ENCODE data around the gene ZNF236. TPM values are rescaled to one million over a fixed set of nuclear protein-coding genes. Genes with fewer than 3 reads are reported as not detected.

Gene ZNF236
- total and polyA plus RNA-seq, 2 of the 8 experiments (the other 6 are each of a cell fraction or from before 2014, with no cell fraction given), result 6.7 to 14.5 TPM

GRCh38 chr18:76914314-76914713 lies 92.0 kb downstream of the ZNF236 start (continued):
- TF ChIP-seq, protein P1, sequence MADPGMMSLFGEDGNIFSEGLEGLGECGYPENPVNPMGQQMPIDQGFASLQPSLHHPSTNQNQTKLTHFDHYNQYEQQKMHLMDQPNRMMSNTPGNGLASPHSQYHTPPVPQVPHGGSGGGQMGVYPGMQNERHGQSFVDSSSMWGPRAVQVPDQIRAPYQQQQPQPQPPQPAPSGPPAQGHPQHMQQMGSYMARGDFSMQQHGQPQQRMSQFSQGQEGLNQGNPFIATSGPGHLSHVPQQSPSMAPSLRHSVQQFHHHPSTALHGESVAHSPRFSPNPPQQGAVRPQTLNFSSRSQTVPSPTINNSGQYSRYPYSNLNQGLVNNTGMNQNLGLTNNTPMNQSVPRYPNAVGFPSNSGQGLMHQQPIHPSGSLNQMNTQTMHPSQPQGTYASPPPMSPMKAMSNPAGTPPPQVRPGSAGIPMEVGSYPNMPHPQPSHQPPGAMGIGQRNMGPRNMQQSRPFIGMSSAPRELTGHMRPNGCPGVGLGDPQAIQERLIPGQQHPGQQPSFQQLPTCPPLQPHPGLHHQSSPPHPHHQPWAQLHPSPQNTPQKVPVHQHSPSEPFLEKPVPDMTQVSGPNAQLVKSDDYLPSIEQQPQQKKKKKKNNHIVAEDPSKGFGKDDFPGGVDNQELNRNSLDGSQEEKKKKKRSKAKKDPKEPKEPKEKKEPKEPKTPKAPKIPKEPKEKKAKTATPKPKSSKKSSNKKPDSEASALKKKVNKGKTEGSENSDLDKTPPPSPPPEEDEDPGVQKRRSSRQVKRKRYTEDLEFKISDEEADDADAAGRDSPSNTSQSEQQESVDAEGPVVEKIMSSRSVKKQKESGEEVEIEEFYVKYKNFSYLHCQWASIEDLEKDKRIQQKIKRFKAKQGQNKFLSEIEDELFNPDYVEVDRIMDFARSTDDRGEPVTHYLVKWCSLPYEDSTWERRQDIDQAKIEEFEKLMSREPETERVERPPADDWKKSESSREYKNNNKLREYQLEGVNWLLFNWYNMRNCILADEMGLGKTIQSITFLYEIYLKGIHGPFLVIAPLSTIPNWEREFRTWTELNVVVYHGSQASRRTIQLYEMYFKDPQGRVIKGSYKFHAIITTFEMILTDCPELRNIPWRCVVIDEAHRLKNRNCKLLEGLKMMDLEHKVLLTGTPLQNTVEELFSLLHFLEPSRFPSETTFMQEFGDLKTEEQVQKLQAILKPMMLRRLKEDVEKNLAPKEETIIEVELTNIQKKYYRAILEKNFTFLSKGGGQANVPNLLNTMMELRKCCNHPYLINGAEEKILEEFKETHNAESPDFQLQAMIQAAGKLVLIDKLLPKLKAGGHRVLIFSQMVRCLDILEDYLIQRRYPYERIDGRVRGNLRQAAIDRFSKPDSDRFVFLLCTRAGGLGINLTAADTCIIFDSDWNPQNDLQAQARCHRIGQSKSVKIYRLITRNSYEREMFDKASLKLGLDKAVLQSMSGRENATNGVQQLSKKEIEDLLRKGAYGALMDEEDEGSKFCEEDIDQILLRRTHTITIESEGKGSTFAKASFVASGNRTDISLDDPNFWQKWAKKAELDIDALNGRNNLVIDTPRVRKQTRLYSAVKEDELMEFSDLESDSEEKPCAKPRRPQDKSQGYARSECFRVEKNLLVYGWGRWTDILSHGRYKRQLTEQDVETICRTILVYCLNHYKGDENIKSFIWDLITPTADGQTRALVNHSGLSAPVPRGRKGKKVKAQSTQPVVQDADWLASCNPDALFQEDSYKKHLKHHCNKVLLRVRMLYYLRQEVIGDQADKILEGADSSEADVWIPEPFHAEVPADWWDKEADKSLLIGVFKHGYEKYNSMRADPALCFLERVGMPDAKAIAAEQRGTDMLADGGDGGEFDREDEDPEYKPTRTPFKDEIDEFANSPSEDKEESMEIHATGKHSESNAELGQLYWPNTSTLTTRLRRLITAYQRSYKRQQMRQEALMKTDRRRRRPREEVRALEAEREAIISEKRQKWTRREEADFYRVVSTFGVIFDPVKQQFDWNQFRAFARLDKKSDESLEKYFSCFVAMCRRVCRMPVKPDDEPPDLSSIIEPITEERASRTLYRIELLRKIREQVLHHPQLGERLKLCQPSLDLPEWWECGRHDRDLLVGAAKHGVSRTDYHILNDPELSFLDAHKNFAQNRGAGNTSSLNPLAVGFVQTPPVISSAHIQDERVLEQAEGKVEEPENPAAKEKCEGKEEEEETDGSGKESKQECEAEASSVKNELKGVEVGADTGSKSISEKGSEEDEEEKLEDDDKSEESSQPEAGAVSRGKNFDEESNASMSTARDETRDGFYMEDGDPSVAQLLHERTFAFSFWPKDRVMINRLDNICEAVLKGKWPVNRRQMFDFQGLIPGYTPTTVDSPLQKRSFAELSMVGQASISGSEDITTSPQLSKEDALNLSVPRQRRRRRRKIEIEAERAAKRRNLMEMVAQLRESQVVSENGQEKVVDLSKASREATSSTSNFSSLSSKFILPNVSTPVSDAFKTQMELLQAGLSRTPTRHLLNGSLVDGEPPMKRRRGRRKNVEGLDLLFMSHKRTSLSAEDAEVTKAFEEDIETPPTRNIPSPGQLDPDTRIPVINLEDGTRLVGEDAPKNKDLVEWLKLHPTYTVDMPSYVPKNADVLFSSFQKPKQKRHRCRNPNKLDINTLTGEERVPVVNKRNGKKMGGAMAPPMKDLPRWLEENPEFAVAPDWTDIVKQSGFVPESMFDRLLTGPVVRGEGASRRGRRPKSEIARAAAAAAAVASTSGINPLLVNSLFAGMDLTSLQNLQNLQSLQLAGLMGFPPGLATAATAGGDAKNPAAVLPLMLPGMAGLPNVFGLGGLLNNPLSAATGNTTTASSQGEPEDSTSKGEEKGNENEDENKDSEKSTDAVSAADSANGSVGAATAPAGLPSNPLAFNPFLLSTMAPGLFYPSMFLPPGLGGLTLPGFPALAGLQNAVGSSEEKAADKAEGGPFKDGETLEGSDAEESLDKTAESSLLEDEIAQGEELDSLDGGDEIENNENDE (IDR thresholded peaks at IDR 0.05; ENCODE audit: insufficient replicate concordance, low read length), result no peak
- TF ChIP-seq NRF1 (IDR thresholded peaks at IDR 0.05; ENCODE audit: low read depth, low read length) (no peak), EP300 (IDR thresholded peaks at IDR 0.05; ENCODE audit: borderline replicate concordance in 1 of 2, low read depth in 2 of 2, low read length in 2 of 2) (no peak), USF2 (IDR thresholded peaks at IDR 0.05; ENCODE audit: low read length) (no peak), RAD21 (IDR thresholded peaks at IDR 0.05 in 1 of 2, conservative IDR thresholded peaks at IDR 0.05 in 1 of 2; ENCODE audit: low read depth in 2 of 2, low read length in 2 of 2) (no peak), YY1 (IDR thresholded peaks at IDR 0.05; ENCODE audit: low read depth, low read length) (no peak), RBBP5 (IDR thresholded peaks at IDR 0.05; ENCODE audit: borderline replicate concordance, low read depth, low read length) (no peak), KDM4A (IDR thresholded peaks at IDR 0.05; ENCODE audit: low read depth, low read length, severe bottlenecking) (no peak), EGR1 (IDR thresholded peaks at IDR 0.05; ENCODE audit: borderline replicate concordance, low read depth, low read length) (no peak)

Measured in H1 (cell line).